HG02970 (cell line): ENCODE data around the gene BNC2.
"Not testable (repeated sequence)": the region's sequence is repeated elsewhere in the genome, so short reads cannot be mapped to it uniquely, and the experiment has no call there.

Source experiments
- ATAC-seq: cut with Tn5 transposase; IDR thresholded peaks from one replicate; pipeline ENCODE4 v1.9.1; 2021; ENCODE audit warnings: mild to moderate bottlenecking, moderate library complexity, moderate number of reproducible peaks; ENCODE audit not compliant: unreplicated experiment, low FRiP score

Gene BNC2

GRCh38 chr9:16484180-16484579, 386.3 kb downstream of the BNC2 start:
- ATAC-seq = no peak

DNA sequence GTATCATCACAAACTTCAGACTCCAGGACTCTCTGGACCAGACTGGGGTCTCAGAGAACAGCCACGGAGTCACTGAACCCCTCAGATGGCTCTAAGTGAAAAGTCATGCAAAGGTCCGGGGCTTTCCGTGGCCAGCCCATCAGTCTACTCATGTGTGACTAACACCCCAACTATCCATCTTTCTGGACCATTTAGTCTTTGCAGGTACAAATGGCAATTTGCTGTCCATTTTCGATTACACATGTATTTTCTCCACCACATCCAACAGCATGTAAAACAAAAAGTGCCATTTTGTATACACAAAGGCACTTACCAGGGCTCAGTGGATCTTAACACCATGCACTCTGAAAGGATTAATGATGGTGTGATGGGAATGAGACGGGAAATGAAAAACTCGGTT, 387.7 kb downstream of the BNC2 start:
- ATAC-seq = no peak

GRCh38 chr9:16480584-16480983, 389.9 kb downstream of the BNC2 start:
- not testable (repeated sequence) for ATAC-seq

GRCh38 chr9:16475996-16476395, 394.5 kb downstream of the BNC2 start:
- no peak for ATAC-seq

- ATAC-seq = no peak
Measured at GRCh38 chr9:16475257-16475656, 395.2 kb downstream of the BNC2 start.

DNA sequence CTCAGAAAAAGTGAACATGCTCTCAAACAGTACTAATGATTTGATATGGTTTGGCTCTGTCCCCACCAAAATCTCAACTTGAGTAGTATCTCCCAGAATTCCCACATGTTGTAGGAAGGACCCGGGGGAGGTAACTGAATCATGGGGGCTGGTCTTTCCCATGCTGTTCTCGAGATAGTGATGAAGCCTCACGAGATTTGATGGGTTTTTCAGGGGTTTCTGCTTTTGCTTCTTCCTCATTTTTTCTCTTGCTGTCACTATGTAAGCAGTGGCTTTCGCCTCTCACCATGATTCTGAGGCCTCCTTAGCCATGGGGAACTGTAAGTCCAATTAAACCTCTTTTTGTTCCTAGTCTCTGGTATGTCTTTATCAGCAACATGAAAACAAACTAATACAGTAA, 401.3 kb downstream of the BNC2 start:
- no peak for ATAC-seq

DNA sequence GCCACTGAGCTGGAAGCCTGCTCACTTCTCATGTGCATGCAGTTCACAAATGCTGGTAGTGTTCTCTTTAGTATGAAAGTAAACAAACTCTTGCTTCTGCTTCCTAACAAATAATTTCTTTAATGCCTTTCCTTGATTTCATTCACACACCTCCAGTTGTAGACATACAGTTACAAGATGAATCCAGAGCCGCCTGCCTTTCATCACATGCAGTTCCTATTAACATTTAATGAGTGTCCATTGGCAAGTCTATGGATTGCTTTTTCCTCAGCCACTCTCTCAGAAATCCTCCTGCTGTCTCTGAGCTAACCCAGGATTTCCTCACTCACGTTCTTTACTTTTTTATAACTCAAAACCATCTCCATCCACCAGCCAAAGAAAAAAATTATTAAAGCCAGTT, 408.6 kb downstream of the BNC2 start:
- no peak for ATAC-seq

DNA sequence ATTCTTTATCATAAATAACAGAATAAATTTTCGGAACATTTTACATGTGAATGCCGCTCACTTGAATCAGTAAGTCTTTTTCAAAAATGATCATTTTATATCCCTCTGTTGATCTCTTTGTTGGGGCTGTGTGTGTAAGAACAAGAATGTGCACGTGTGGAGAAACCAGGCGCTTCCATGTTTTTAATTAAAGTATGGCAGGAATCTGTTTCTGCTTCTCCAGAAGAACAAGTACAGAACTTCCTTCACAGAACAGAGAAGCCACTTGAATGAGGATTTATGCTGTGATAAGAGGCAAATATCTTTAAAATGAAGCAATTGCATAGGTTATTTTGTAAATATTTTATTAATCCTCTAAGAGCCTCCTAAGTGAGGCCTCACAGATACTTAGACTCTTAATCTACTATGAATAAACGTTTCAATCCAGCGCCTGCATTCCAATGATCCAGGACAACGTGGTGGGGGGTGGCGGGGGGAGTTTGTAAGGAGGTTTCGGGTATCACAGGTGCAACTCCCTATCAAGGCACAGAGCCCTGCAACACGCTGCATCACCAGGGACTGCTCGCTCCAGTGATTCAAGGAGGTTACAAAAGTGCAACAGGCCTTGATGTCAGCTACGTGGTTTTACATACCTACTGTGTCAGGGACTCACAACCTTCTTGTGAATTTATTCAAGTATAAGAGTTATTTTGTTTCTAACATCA, 409.2 kb downstream of the BNC2 start:
- no peak for ATAC-seq

DNA sequence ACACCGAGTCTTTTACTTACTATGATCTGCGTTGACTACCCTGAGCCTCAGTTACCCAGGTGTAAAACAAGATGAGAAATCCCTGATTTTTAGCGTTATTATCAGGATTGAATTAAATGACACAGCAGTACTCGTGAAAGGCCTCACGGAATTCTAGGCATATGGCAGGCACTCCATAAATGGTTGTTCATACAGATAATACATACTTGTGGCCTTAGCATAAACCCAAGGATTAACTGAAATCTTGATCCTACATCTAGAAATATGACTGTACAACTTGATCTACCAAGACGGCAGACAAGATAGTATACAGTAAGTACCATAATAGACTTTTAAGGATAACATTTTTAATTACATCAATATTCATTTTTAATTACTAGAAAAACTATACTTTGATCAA, 409.8 kb downstream of the BNC2 start:
- ATAC-seq = no peak

DNA sequence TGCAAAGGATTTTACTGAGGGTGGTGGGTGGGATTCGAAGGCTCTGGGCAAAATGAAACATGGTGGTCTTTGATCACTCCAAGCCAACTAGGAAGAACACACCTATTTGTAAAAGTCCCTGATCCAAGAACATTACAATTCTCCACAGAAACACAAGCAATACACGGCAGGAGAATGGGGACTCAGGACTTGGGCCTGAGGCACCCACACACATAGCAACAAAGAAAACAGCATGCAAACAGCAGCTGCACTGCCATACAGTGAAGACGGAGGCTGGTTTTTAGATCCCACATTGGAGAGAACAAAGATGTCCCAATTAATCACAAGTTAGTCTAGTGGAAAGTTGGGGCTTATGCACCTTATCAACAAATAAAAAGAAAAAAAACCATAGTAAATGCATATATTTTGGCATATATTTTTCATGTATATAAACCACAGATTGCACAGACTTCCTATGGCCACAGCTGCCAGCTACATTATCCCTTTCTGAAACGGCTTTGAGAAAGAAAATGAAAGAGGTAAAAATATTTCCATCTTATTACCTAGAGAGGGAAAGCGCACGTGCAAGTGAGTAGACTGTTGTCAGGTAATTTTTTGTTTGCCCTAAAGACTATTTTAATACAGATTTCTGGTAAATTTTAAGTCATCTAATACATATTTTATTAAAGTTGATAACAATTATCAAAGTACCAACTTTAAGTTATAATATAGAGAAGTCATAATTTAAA, 410.9 kb downstream of the BNC2 start:
- no peak for ATAC-seq

DNA sequence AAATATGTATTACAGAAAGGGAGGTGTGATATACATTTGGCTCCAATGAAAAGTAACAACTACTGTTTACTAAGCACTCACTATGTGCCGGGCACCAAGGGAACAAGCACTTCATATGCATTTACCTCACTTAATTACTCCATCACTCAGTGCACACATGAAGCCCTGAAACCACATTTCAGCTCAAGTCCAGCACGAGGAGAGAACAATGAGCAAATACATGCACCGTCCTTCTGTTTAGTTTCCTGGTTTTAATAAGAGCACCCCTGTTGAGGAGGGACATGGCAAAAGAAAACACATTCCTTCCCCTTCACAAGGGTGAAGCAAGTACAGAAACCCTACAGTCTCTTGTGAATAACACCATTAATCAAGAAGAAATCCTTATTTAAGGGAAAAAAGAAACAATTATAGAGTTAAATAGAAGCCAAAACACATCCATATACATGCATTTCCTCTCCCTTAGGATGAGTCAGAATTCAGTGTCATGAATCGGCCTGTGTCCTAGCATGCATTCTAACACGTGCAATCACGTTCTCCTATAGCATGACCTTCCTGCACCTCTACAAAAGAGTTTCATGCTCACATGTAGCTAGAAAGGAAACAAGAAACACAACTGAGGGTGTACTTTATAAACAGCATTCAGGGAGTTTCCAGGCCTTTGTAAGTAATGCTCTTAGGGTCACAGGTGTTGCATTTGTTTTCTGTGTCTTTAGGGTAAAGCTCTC, 411.6 kb downstream of the BNC2 start:
- ATAC-seq = no peak

GRCh38 chr9:16455842-16456241, 414.6 kb downstream of the BNC2 start:
- no peak for ATAC-seq

DNA sequence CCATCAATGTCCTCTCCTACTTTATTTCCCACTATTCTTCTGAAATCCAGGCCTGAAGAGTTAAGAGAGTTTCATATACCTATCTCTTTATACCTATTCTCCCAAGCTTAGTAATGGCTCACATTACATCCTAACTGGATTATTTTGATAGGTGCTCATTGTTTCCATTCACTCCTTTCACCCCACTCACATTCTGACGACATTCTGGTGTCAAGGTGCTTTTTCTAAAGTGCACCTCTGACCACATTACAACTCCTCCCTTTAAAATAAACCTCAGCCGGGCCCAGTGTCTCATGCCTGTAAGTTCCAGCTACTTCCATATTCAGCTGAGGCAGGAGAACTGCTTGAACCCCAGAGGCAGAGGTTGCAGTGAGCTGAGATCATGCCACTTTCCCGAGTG, 417.1 kb downstream of the BNC2 start:
- no peak for ATAC-seq

DNA sequence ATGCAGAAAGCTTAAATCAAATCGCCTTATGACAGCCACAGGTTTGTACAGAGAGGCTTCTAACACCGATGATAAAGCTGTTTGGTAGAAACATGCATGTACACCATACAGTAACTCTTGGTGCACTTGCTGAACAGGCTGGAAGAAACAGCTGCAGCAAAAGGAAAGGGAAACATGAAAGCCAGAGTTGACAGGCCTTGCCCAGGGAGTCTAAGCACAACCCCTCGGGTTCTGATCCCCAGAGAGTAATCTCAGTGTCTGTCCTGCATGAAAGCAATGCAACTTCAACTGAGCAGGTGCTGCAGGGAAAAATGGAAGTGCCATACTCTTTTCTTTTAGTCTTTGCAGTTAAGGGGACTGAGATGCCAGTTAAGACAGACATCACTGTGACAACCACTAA, 419.9 kb downstream of the BNC2 start:
- no peak for ATAC-seq

DNA sequence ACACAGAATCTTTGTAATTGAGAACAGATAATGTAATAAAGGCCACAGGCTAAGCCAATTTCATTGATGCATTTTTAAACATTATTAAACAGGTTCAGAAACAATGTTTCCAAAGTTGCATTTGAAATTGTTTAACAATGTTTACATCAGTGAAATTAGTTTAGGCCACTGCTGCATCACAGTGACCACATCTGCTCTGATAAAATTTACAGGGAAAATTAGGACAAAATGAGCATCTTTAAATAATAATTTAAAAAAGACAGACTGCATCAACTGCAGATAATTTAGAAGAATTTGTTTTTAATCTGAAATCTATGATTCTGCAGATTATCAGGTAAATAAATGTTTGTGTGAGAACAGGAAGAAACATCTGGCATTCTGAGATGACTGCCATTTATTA, 420.4 kb downstream of the BNC2 start:
- no peak for ATAC-seq

GRCh38 chr9:16449076-16449730, 421.3 kb downstream of the BNC2 start:
- ATAC-seq = no peak

DNA sequence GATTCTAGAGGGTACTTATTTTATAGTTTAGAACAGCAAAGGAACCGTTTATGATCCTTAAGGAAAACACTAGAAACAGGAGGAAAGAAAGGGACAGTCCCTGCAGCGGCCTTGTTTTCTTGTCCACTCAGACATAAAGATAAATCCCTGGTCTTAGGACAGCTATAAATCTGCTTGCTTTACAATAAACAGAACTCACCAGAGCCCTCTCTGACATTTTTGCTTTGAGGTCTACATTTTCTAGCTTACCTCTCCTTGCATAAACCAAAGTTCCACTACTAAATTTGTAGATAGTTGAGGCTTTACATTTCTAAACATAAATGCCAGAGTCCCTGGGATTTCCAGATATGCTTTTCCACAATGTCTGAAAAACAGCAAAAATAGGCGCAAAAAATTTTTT, 422.5 kb downstream of the BNC2 start:
- ATAC-seq = no peak

- ATAC-seq = no peak
Measured at GRCh38 chr9:16446636-16447035, 423.8 kb downstream of the BNC2 start.

DNA sequence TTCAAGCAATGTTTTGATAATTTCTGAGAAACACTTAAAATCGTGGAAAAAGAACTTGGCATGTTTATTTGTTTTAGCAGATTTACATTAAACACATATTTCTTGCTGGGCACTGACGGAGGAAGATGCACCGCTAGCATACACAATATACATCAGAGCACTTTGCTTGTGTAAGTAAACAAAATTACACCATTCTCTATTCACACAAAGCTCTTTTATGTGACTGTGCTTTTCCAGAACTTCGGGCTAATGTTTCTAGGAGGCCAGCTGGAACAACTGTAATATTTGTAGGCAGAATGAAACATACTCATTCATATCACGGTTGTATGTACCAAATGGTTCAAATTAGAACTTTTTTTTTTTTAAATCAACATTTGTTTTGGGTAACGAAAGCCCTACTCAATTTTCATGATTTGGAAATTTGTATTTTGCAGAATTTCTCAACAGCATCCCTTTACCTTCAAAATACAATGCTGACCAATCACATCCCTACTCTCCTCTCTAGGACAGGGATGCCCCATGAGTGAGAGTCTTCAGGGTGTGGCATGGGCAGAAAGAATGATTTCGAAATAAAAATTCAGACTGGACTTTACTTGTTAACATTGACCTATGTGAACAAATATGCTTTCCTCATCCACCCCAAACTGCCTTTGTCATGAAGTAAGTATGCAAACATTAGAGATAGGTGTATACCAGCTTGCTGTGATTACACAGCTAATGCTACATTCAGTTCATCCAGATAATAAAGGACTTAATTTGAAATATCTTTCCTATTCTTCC, 425.1 kb downstream of the BNC2 start:
- no peak for ATAC-seq

DNA sequence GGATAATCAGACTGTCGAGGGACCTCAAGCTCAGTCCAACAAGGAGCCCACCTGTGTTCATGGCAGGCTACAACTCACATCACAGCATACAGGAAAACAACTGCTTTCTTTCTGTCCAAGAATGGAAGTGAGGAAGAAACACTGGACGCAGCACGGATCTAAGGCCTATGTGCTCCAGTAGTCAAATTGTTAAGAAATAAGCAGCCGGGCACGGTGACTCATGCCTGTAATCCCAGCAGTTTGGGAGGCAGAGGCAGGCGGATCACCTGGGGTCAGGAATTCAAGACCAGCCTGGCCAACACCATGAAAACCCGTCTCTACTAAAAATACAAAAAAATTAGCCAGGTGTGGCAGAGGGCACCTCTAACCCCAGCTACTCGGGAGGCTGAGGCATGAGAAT, 427.8 kb downstream of the BNC2 start:
- ATAC-seq = no peak
